HepG2 (cell line): ENCODE measurements around the gene BAG3. TPM values are rescaled to one million over a fixed set of nuclear protein-coding genes. Genes with fewer than 3 reads are reported as not detected.

Source experiments
- CC2D1A ChIP-seq: sonication (generic); formaldehyde crosslinking; IDR thresholded peaks from 2 replicates; pipeline ENCODE4 v1.8.1; 2023; ENCODE audit warnings: mild to moderate bottlenecking, missing genetic modification reagents
- CCDC6 ChIP-seq: sonication (generic); formaldehyde crosslinking; IDR thresholded peaks from 2 replicates; pipeline ENCODE4 v1.8.1; 2022; ENCODE audit warnings: mild to moderate bottlenecking, missing genetic modification reagents, moderate library complexity
- CSRNP1 ChIP-seq: sonication (generic); formaldehyde crosslinking; IDR thresholded peaks from 2 replicates; pipeline ENCODE4 v1.8.1; 2023; ENCODE audit warnings: mild to moderate bottlenecking, missing genetic modification reagents
- CTCF ChIP-seq: sonication (generic); formaldehyde crosslinking; IDR thresholded peaks from 2 replicates; pipeline ENCODE4 v1.5.0; 2020; ENCODE audit warnings: mild to moderate bottlenecking, missing genetic modification reagents, moderate library complexity
- EZH2 ChIP-seq: conservative IDR thresholded peaks from 2 replicates; pipeline ENCODE4 v1.6.1; 2012; ENCODE audit warnings: mild to moderate bottlenecking, low read depth, low read length, moderate library complexity
- HMGXB4 ChIP-seq, 2 experiments: sonication (generic) in 1 of 2; formaldehyde crosslinking in 1 of 2; IDR thresholded peaks; 2 replicates each; pipeline versions ENCODE4 v1.4.0 to v1.6.1; 2018 to 2020; ENCODE audit warnings: missing genetic modification reagents in 2 of 2, borderline replicate concordance in 1 of 2, low read depth in 1 of 2, mild to moderate bottlenecking in 1 of 2, missing biosample characterization in 1 of 2
- HNF1B ChIP-seq: sonication (generic); formaldehyde crosslinking; IDR thresholded peaks from 2 replicates; pipeline ENCODE4 v1.5.1; 2020; ENCODE audit warnings: mild to moderate bottlenecking, moderate library complexity, missing genetic modification reagents
- IKZF4 ChIP-seq: sonication (generic); formaldehyde crosslinking; IDR thresholded peaks from 2 replicates; pipeline ENCODE4 v1.5.1; 2020; ENCODE audit warnings: borderline replicate concordance, mild to moderate bottlenecking, low read depth, missing genetic modification reagents; ENCODE audit errors: not compliant biosample characterization
- IRF9 ChIP-seq: sonication (generic); formaldehyde crosslinking; IDR thresholded peaks from 2 replicates; pipeline ENCODE4 v1.8.0; 2022; ENCODE audit warnings: missing genetic modification reagents, mild to moderate bottlenecking, borderline replicate concordance
- MAZ ChIP-seq, 2 experiments: sonication (generic) in 1 of 2; formaldehyde crosslinking in 1 of 2; IDR thresholded peaks; 2 replicates each; pipeline versions ENCODE4 v1.5.0 to v1.6.1; 2012 to 2020; ENCODE audit warnings: low read depth in 2 of 2, mild to moderate bottlenecking in 2 of 2, borderline replicate concordance in 1 of 2, improper control_type of control experiment in 1 of 2, low read length in 1 of 2, missing genetic modification reagents in 1 of 2, moderate library complexity in 1 of 2
- MTA3 ChIP-seq: sonication (generic); formaldehyde crosslinking; IDR thresholded peaks from 2 replicates; pipeline ENCODE4 v1.4.0; 2020; ENCODE audit warnings: missing genetic modification reagents
- RORA ChIP-seq: sonication (generic); formaldehyde crosslinking; IDR thresholded peaks from 2 replicates; pipeline ENCODE4 v1.5.0; 2020; ENCODE audit warnings: mild to moderate bottlenecking, missing genetic modification reagents, moderate library complexity
- ZEB1 ChIP-seq: IDR thresholded peaks from 2 replicates; pipeline ENCODE4 v1.6.1; 2012; ENCODE audit warnings: mild to moderate bottlenecking, low read depth, inconsistent platforms; ENCODE audit not compliant: insufficient replicate concordance
- ZNF235 ChIP-seq: sonication (generic); formaldehyde crosslinking; IDR thresholded peaks from 2 replicates; pipeline ENCODE4 v1.8.1; 2023; ENCODE audit warnings: mild to moderate bottlenecking, missing genetic modification reagents, borderline replicate concordance
- ZNF547 ChIP-seq: sonication (generic); formaldehyde crosslinking; IDR thresholded peaks from 2 replicates; pipeline ENCODE4 v1.5.1; 2020; ENCODE audit warnings: mild to moderate bottlenecking, missing genetic modification reagents
- ZNF563 ChIP-seq: sonication (generic); formaldehyde crosslinking; IDR thresholded peaks from 2 replicates; pipeline ENCODE4 v1.8.0; 2022; ENCODE audit warnings: mild to moderate bottlenecking, moderate library complexity, missing genetic modification reagents
- ZNF674 ChIP-seq: sonication (generic); formaldehyde crosslinking; IDR thresholded peaks from 2 replicates; pipeline ENCODE4 v1.5.0; 2020; ENCODE audit warnings: low read depth, mild to moderate bottlenecking, missing genetic modification reagents
- ZNF773 ChIP-seq: sonication (generic); formaldehyde crosslinking; IDR thresholded peaks from 2 replicates; pipeline ENCODE4 v1.4.0; 2020; ENCODE audit warnings: missing genetic modification reagents, borderline replicate concordance
- polyA plus RNA-seq, 8 experiments: library from polyadenylated mRNA; depleted of rRNA in 3 of 8; stranded (reverse) in 7 of 8; unstranded in 1 of 8; fragments of >200 nt; fragmentation: Illumina TruSeq in 4 of 8; extraction: Trizol in 4 of 8; gene quantifications; 2 replicates each; pipeline versions ENCODE4 v1.2.1 to v1.2.3, GENCODE V29; 2011 to 2016; ENCODE audit warnings: low read depth in 4 of 8, missing spikeins in 1 of 8, mixed read lengths in 1 of 8; ENCODE audit not compliant: insufficient read depth in 1 of 8
- total RNA-seq, 5 experiments: library from RNA; depleted of rRNA; stranded (reverse); fragments of >200 nt; fragmentation: Illumina TruSeq; extraction: Trizol; gene quantifications; 2 replicates each; pipeline ENCODE4 v1.2.3, GENCODE V29; 2016; ENCODE audit warnings: low read depth in 1 of 5

The BAG3 gene
- total and polyA plus RNA-seq, 2 of the 13 experiments (the other 11 are each of a cell fraction or from before 2014, with no cell fraction given) = 2.9 to 6.7 TPM

- TF ChIP-seq ZNF674 = 0 out of 2 replicates have a peak, but pooled peaks have one; percentile 43
- 0 out of 2 replicates have a peak, but pooled peaks have one; percentile 8 for TF ChIP-seq ZNF235
- no peak for TF ChIP-seq EZH2
- TF ChIP-seq MTA3 (CRISPR knock-in tag) = no peak
- TF ChIP-seq IKZF4 = no peak
- TF ChIP-seq MAZ (IDR thresholded peaks at IDR 0.05; ENCODE audit: borderline replicate concordance, low read depth, low read length) = peak; percentile 88; the same call in 1 of the 2 replicates
- no peak for TF ChIP-seq MAZ (CRISPR knock-in tag; IDR thresholded peaks at IDR 0.05; ENCODE audit: low read depth)
- no peak for TF ChIP-seq CC2D1A (CRISPR knock-in tag)
- TF ChIP-seq HNF1B (CRISPR knock-in tag) = peak; percentile 24; the same call in 1 of the 2 replicates
- TF ChIP-seq ZNF547 (CRISPR knock-in tag) = 0 out of 2 replicates have a peak, but pooled peaks have one; percentile 33
- TF ChIP-seq HMGXB4 (CRISPR knock-in tag; IDR thresholded peaks at IDR 0.05; ENCODE audit: borderline replicate concordance in 1 of 2, low read depth in 1 of 2) = peak; percentile 26 to 43; a peak in 2 of 4 replicates
- no peak for TF ChIP-seq ZNF773 (CRISPR knock-in tag)
- TF ChIP-seq CSRNP1 (CRISPR knock-in tag) = no peak
- TF ChIP-seq CCDC6 (CRISPR knock-in tag) = peak; percentile 46; the same call in 1 of the 2 replicates
- TF ChIP-seq ZNF563 (CRISPR knock-in tag) = peak; percentile 53; the same call in 1 of the 2 replicates
- no peak for TF ChIP-seq ZEB1
- 0 out of 2 replicates have a peak, but pooled peaks have one; percentile 14 for TF ChIP-seq CTCF (CRISPR knock-in tag)
- TF ChIP-seq RORA (CRISPR knock-in tag) = no peak
- TF ChIP-seq IRF9 (CRISPR knock-in tag) = 0 out of 2 replicates have a peak, but pooled peaks have one; percentile 1
These were observed 74.9 kb downstream of the BAG3 start, which contains the start of gene INPP5F (continued) for GRCh38 chr10:119725828-119726675.
